Mucosa of descending colon (tissue), 3 donors: ENCODE results near the gene MIOX. TPM values are rescaled to one million over a fixed set of nuclear protein-coding genes. Genes with fewer than 3 reads are reported as not detected.

Experiments used
- ATAC-seq: fragments of 200-7000 bp; cut with Tn5 transposase; one replicate; pipeline ENCODE4 v1.9.1; 2020; ENCODE audit warnings: mild to moderate bottlenecking, moderate library complexity
- DNase-seq, 3 donors: peaks; one replicate each; pipeline ENCODE4 v3.0.0-alpha.2; 2020
- H3K36me3 ChIP-seq: fragments of 200-600 bp; one replicate; pipeline ENCODE4 v1.8.0; 2021; ENCODE audit warnings: low read depth, mild to moderate bottlenecking
- H3K4me1 ChIP-seq: fragments of 200-600 bp; one replicate; pipeline ENCODE4 v1.8.0; 2021; ENCODE audit warnings: low read depth, mild to moderate bottlenecking
- H3K4me3 ChIP-seq: fragments of 200-600 bp; one replicate; pipeline ENCODE4 v1.8.0; 2021; ENCODE audit warnings: mild to moderate bottlenecking
- H3K9me3 ChIP-seq: fragments of 200-600 bp; one replicate; pipeline ENCODE4 v1.8.0; 2021; ENCODE audit warnings: mild to moderate bottlenecking
- intact Hi-C, 2 donors: fragments of 100-400 bp; cut with DNase I in 1 of 2; cut with micrococcal nuclease in 1 of 2; formaldehyde crosslinking; loops; one replicate each; pipeline versions ENCODE4 v1.11.0 to v1.11.1; 2022; cut with DNase I, micrococcal nuclease
- total RNA-seq, 3 donors: library from RNA; stranded (reverse); fragmentation: NEBNext Ultra II Directional in 2 of 3; extraction: Animal tissue kit (Norgen Biotek cat#: 25700) in 2 of 3; gene quantifications; one replicate each; pipeline versions ENCODE4 v1.2.1 to v1.2.4, GENCODE V29; 2021 to 2023
- TF ChIP-seq, protein P1 (sequence below): fragments of 200-600 bp; IDR thresholded peaks from one replicate; pipeline ENCODE4 v1.8.0; 2022; ENCODE audit warnings: antibody characterized with exemption, mild to moderate bottlenecking
- donor health status: DM: no; HTN: no; CAD: no; lungs with moderate emphysema.
- donor health status: DM: no; HTN: no; CAD: no.
- donor health status: DM: no; HTN: yes; CAD: no.

MIOX gene
- total RNA-seq, 3 donors from 2014 or later: not detected

DNA sequence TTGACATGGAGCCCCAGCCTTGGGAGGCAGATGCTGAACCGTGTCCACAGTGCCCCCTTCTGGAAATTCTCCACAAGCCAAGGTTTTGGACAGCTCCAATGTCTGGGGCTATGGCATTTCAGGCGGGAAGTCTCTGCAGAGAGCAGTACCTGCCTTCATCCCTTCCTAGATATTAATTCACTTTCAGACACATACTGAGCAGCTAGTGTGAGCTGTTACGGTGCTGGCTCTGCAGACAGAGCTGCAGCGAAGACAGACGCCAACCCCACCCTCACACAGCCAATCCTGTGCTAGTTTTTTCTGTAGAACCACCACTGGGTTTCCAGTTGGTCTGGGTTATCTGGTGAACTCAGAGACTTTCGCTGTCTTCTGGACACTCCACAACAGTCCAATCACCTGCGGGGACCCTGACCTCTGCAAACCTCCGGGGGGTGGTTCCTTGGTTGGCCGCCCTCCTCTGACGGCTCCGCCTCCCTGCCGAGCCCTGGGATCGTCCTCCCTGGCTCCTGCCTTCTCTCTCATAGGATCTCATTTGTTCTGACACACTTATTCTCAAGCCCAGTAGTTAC, 11.7 kb downstream of the MIOX start:
- Histone ChIP-seq H3K36me3 (no peaks in the 10 kb centered on the region), H3K4me3 (no peak overlapping the region), H3K4me1 (peaks cover 4% of the 10 kb centered on the region), H3K9me3 (no peaks in the 10 kb centered on the region)
- ATAC-seq (peak; percentile 93), DNase-seq (peak; percentile 57 to 90 (median 77))
- intact Hi-C loops: loop anchor here in 1 of 2 donors (10.0 kb wide), 1 partner anchor 254 kb away; the partner anchor contains the start of gene TUBGCP6
- TF ChIP-seq, protein P1, sequence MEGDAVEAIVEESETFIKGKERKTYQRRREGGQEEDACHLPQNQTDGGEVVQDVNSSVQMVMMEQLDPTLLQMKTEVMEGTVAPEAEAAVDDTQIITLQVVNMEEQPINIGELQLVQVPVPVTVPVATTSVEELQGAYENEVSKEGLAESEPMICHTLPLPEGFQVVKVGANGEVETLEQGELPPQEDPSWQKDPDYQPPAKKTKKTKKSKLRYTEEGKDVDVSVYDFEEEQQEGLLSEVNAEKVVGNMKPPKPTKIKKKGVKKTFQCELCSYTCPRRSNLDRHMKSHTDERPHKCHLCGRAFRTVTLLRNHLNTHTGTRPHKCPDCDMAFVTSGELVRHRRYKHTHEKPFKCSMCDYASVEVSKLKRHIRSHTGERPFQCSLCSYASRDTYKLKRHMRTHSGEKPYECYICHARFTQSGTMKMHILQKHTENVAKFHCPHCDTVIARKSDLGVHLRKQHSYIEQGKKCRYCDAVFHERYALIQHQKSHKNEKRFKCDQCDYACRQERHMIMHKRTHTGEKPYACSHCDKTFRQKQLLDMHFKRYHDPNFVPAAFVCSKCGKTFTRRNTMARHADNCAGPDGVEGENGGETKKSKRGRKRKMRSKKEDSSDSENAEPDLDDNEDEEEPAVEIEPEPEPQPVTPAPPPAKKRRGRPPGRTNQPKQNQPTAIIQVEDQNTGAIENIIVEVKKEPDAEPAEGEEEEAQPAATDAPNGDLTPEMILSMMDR: peak; percentile 51

DNA sequence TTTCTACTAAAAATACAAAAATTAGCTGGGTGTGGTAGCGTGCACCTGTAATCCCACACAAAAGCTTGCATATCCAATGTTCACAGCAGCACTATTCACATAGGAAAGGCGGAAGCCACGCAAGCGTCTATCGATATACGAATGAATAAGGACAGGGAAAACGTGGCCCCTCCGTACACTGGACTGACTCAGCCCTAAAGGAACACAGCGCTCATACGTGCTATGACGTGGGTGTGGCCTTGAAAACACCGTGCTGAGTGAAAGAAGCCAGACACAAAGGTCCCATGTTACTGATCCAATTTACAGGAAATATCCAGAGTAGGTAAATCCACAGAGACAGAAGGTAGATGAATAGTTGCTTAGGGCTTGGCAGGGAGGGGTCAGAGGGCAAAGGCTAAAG, 13.8 kb downstream of the MIOX start:
- TF ChIP-seq, protein P1: no peak
- Histone ChIP-seq H3K4me3 (no peak overlapping the region), H3K4me1 (peaks cover 4% of the 10 kb centered on the region), H3K36me3 (peaks cover 6% of the 10 kb centered on the region), H3K9me3 (no peaks in the 10 kb centered on the region)
- DNase-seq (no peak), ATAC-seq (no peak)
- intact Hi-C loops: no loop called here

GRCh38 chr22:50502096-50502495, 15.4 kb downstream of the MIOX start:
- DNase-seq: no peak
- TF ChIP-seq, protein P1: no peak
- ATAC-seq: no peak
- no peak overlapping the region for H3K4me3 ChIP-seq
- intact Hi-C loops: no loop called here
- H3K9me3 ChIP-seq: no peaks in the 10 kb centered on the region
- H3K36me3 ChIP-seq: peaks cover 6% of the 10 kb centered on the region
- H3K4me1 ChIP-seq: peaks cover 14% of the 10 kb centered on the region

GRCh38 chr22:50502628-50503474, 16.2 kb downstream of the MIOX start:
- Histone ChIP-seq H3K36me3 (peaks cover 6% of the 10 kb centered on the region), H3K4me1 (peaks cover 14% of the 10 kb centered on the region), H3K9me3 (no peaks in the 10 kb centered on the region), H3K4me3 (no peak overlapping the region)
- intact Hi-C loops: no loop called here
- peak in 1 of 3 donors; percentile 50 for DNase-seq
- ATAC-seq: no peak
- TF ChIP-seq, protein P1: no peak

- ATAC-seq: no peak
- peak in 1 of 3 donors; percentile 52 for DNase-seq
- Histone ChIP-seq H3K4me3 (no peak overlapping the region), H3K4me1 (peaks cover 14% of the 10 kb centered on the region), H3K36me3 (peaks cover 6% of the 10 kb centered on the region), H3K9me3 (no peaks in the 10 kb centered on the region)
- intact Hi-C loops: no loop called here
- TF ChIP-seq, protein P1: no peak
These were observed 17.0 kb downstream of the MIOX start for GRCh38 chr22:50503475-50504145.
